ENCODE measurements around the gene LGALS14. TPM values are rescaled to one million over a fixed set of nuclear protein-coding genes. Genes with fewer than 3 reads are reported as not detected.

The LGALS14 gene
- total and polyA plus RNA-seq, 2 of the 8 experiments (the other 6 are each of a cell fraction or from before 2014, with no cell fraction given), result 0.50 to 0.77 TPM

GRCh38 chr19:39679056-39679790 lies 25.1 kb upstream of the LGALS14 start:
- H2BK5ac ChIP-seq (ENCODE audit: low read depth, low read length), result no peak overlapping the region
- H3K9ac ChIP-seq (replicated peaks in 1 of 4; ENCODE audit: extremely low read depth in 1 of 4, low read depth in 3 of 4, low read length in 3 of 4), result no peak overlapping the region
- no peaks in the 10 kb centered on the region for H3K23me2 ChIP-seq (ENCODE audit: low read depth, low read length)
- no peaks in the 10 kb centered on the region for H3K79me2 ChIP-seq (ENCODE audit: control insufficient read depth in 1 of 2, insufficient read depth in 2 of 2, low read length in 2 of 2)
- no peak overlapping the region for H4K8ac ChIP-seq (ENCODE audit: extremely low read depth, insufficient read depth, low read length)
- 0 out of 2 replicates have a peak overlapping the region, but pooled peaks have one; percentile 54 for H2BK15ac ChIP-seq (ENCODE audit: low read length)
- TF ChIP-seq EZH2 (IDR thresholded peaks at IDR 0.05; ENCODE audit: low read depth, low read length, severe bottlenecking) (no peak), ATF2 (IDR thresholded peaks at IDR 0.05; ENCODE audit: low read length) (no peak), SIX5 (IDR thresholded peaks at IDR 0.05; ENCODE audit: low read depth, low read length) (no peak), RXRA (IDR thresholded peaks at IDR 0.05; ENCODE audit: insufficient read depth, low read depth, low read length) (no peak), SIRT6 (IDR thresholded peaks at IDR 0.05; ENCODE audit: low read length) (no peak), SRF (IDR thresholded peaks at IDR 0.05; ENCODE audit: low read depth, low read length) (no peak)
- 0 out of 2 replicates have a peak overlapping the region, but pooled peaks have one; percentile 15 for H2AFZ ChIP-seq (ENCODE audit: low read length)
- POLR2A ChIA-PET (ENCODE audit: partially characterized antibody), result no interaction called here
- H3K14ac ChIP-seq (ENCODE audit: insufficient read length), result no peak overlapping the region
- H3K4me3 ChIP-seq (ENCODE audit: extremely low read depth in 1 of 4, insufficient read depth in 2 of 4, low read depth in 3 of 4, low read length in 4 of 4), result no peak overlapping the region
- FAIRE-seq (no peak), DNase-seq (ENCODE audit: low read depth in 1 of 2, low spot score in 2 of 2) (no peak)
- H3K27ac ChIP-seq (ENCODE audit: low read depth, low read length), result no peak overlapping the region
- H3K18ac ChIP-seq (ENCODE audit: extremely low read depth, low read length), result no peak overlapping the region
- no peak overlapping the region for H3K56ac ChIP-seq (replicated peaks; ENCODE audit: insufficient read length, low read depth, low read length)
- no peak overlapping the region for H3K4me2 ChIP-seq (ENCODE audit: insufficient read depth in 1 of 2, low read depth in 2 of 2, low read length in 2 of 2)
- H3K36me3 ChIP-seq (ENCODE audit: control insufficient read depth in 2 of 4, insufficient read depth in 4 of 4, low read length in 3 of 4), result no peaks in the 10 kb centered on the region
- no peaks in the 10 kb centered on the region for H3K9me3 ChIP-seq (ENCODE audit: insufficient read depth in 2 of 2, low read depth in 1 of 2, low read length in 1 of 2)
- no peak overlapping the region for H2BK120ac ChIP-seq (replicated peaks; ENCODE audit: low read depth, low read length)
- H4K20me1 ChIP-seq (replicated peaks in 1 of 2; ENCODE audit: control insufficient read depth in 1 of 2, insufficient read depth in 2 of 2, low read length in 2 of 2), result peaks cover 0 to 4% of the 10 kb centered on the region in 2 experiments
- CTCF ChIA-PET (ENCODE audit: partially characterized antibody), result interaction anchor here (1.2 kb wide), 1 partner anchor 127 kb away, joined by 3 read pairs; no protein-coding TSS in a partner anchor
- WGBS, 2 experiments (ENCODE audit: extremely low coverage in 1 of 2, insufficient coverage in 1 of 2, insufficient read length in 1 of 2, insufficient replicate concordance in 2 of 2, low coverage in 1 of 2, low lambda C conversion rate in 2 of 2, missing lambda C conversion rate in 1 of 2), result 82% methylated on average over 10 of the region's 10 CpGs; no CpG with 5 or more reads in 1 of the 2 experiments
- peak overlapping the region; percentile 8 for H2BK20ac ChIP-seq (ENCODE audit: low read length)
- H3K4ac ChIP-seq (replicated peaks; ENCODE audit: insufficient read length, low read depth, low read length), result no peak overlapping the region
- no peak overlapping the region for H3K23ac ChIP-seq (ENCODE audit: insufficient read length)
- peak overlapping the region; percentile 77; the same call in 1 of the 2 replicates for H2BK12ac ChIP-seq (ENCODE audit: low read depth, low read length)
- no peaks in the 10 kb centered on the region for H3K4me1 ChIP-seq (replicated peaks in 1 of 4; ENCODE audit: control insufficient read depth in 3 of 4, insufficient read depth in 4 of 4, low read length in 3 of 4)
- H4K5ac ChIP-seq (ENCODE audit: insufficient read length, low read depth, low read length), result no peak overlapping the region
- peak overlapping the region; percentile 45 for H4K91ac ChIP-seq (replicated peaks; ENCODE audit: insufficient read length, low read length)
- H2AK5ac ChIP-seq (ENCODE audit: low read depth, low read length), result no peak overlapping the region
- no peaks in the 10 kb centered on the region for H3K79me1 ChIP-seq (ENCODE audit: low read depth, low read length)
- H3K27me3 ChIP-seq (replicated peaks in 1 of 4; ENCODE audit: control insufficient read depth in 3 of 4, extremely low read depth in 1 of 4, insufficient read depth in 3 of 4, low read length in 3 of 4), result no peaks in the 10 kb centered on the region

Data from H1 (cell line).